Measurements from ENCODE around the gene PPP4R3A. TPM values are rescaled to one million over a fixed set of nuclear protein-coding genes. Genes with fewer than 3 reads are reported as not detected.
"Not testable (repeated sequence)": the region's sequence is repeated elsewhere in the genome, so short reads cannot be mapped to it uniquely, and the experiment has no call there.

The PPP4R3A gene
- total and polyA plus RNA-seq, 11 donors: 32.8 to 53.4 (median 42.3) TPM

DNA sequence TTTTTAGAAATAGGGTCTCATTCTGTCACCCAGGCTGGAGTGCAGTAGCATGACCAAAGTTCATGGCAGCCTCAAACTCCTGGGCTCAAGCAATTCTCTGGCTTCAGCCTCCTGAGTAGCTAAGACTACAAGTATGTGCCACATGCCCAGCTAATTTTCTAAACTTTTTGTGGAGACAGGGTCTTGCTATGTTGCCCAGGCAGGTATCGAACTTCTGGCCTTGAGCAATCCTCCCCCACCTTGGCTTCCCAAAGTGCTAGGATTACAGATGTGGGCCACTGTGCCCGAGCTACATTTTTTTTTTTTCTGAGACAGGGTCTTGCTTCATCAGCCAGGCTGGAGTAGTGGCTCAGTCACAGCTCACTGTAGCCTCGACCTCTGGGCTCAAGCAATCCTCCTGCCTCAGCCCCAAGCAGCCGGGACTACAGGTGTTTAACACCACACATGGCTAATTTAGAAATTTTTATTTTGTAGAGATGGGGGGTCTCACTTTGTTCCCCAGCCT is 7.1 kb downstream of the PPP4R3A start:
- 83 to 89% (median 84%) methylated on average over 4 of the region's 4 CpGs for WGBS, 4 donors
- peaks cover 0 to 57% (median 25%) of the 10 kb centered on the region in 9 donors for H3K36me3 ChIP-seq

GRCh38 chr14:91501951-91502930 is 7.9 kb downstream of the PPP4R3A start:
- H3K4me1 ChIP-seq: peaks cover 0 to 80% (median 54%) of the 10 kb centered on the region in 12 donors
- no peak overlapping the region for H3K4me3 ChIP-seq
- no peak for TF ChIP-seq POLR2A (IDR thresholded peaks at IDR 0.05)
- TF ChIP-seq, protein P1, sequence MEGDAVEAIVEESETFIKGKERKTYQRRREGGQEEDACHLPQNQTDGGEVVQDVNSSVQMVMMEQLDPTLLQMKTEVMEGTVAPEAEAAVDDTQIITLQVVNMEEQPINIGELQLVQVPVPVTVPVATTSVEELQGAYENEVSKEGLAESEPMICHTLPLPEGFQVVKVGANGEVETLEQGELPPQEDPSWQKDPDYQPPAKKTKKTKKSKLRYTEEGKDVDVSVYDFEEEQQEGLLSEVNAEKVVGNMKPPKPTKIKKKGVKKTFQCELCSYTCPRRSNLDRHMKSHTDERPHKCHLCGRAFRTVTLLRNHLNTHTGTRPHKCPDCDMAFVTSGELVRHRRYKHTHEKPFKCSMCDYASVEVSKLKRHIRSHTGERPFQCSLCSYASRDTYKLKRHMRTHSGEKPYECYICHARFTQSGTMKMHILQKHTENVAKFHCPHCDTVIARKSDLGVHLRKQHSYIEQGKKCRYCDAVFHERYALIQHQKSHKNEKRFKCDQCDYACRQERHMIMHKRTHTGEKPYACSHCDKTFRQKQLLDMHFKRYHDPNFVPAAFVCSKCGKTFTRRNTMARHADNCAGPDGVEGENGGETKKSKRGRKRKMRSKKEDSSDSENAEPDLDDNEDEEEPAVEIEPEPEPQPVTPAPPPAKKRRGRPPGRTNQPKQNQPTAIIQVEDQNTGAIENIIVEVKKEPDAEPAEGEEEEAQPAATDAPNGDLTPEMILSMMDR (IDR thresholded peaks at IDR 0.05): no peak
- DNase-seq (no peak), ATAC-seq (no peak)
- no peaks in the 10 kb centered on the region for H3K27me3 ChIP-seq
- H3K36me3 ChIP-seq: peaks cover 0 to 57% (median 28%) of the 10 kb centered on the region in 9 donors
- 83 to 91% (median 88%) methylated on average over 11 of the region's 11 CpGs for WGBS, 4 donors
- intact Hi-C loops (cut with DNase I): no loop called here
- H3K27ac ChIP-seq: no peak overlapping the region
- H3K9me3 ChIP-seq: no peaks in the 10 kb centered on the region

More for the DNA sequence above, 7.1 kb downstream of the PPP4R3A start:
- DNase-seq (no peak), ATAC-seq (peak in 1 of 4 donors; percentile 15)
- no peak overlapping the region for H3K4me3 ChIP-seq
- no peak overlapping the region for H3K27ac ChIP-seq
- peaks cover 0 to 79% (median 49%) of the 10 kb centered on the region in 12 donors for H3K4me1 ChIP-seq
- TF ChIP-seq, protein P1 (IDR thresholded peaks at IDR 0.05): no peak
- no peak for TF ChIP-seq POLR2A (IDR thresholded peaks at IDR 0.05)
- H3K9me3 ChIP-seq: no peaks in the 10 kb centered on the region
- intact Hi-C loops (cut with DNase I): no loop called here
- H3K27me3 ChIP-seq: no peaks in the 10 kb centered on the region

DNA sequence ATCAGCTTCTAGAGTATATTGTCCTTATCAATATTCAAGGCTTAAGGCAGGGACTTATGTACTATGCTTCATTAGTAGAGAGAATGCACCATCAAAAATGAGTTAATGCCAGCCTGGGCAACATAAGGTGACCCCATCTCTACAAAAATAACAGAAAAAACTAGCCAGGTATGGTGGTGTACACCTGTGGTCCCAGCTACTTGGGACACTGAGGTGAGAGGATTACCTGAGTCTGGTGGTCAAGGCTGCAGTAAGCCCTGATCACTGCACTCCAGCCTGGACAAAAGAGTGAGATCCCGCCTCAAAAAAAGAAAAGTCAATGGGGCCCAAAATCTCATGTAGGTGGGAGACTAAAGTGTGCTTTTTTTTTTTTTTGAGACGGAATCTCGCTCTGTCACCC is 8.8 kb downstream of the PPP4R3A start:
- Histone ChIP-seq H3K27me3 (no peaks in the 10 kb centered on the region), H3K36me3 (peaks cover 0 to 50% (median 28%) of the 10 kb centered on the region in 9 donors), H3K9me3 (no peaks in the 10 kb centered on the region), H3K4me3 (no peak overlapping the region), H3K27ac (no peak overlapping the region), H3K4me1 (peaks cover 0 to 81% (median 54%) of the 10 kb centered on the region in 12 donors)
- no peak for ATAC-seq
- TF ChIP-seq, protein P1 (IDR thresholded peaks at IDR 0.05): no peak
- TF ChIP-seq POLR2A (IDR thresholded peaks at IDR 0.05): no peak
- 90 to 100% (median 98%) methylated on average over 2 to 3 of the region's 3 CpGs for WGBS, 4 donors
- no peak for DNase-seq
- intact Hi-C loops (cut with DNase I): no loop called here

DNA sequence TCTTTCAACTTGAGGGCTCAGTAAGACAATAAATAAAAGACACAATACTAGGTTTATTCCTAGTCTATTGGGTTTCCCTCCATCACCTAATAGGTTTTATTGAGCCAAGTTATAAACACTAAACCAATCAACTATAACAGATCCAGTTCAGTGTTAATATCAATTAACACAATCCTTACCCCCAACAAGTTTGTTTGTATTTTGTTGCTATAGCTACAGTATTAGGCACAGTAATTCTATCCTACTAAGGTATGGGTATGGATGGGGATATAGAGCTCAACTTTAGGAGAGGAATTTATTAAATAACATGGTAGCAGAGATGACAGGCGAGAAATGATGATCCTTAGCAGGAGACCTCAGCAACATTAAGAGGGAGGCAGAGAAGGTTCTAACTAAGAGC is 13.3 kb downstream of the PPP4R3A start:
- DNase-seq (no peak), ATAC-seq (no peak)
- intact Hi-C loops (cut with DNase I): no loop called here
- peak overlapping the region in 1 of 12 donors; percentile 62 for H3K27ac ChIP-seq
- peaks cover 0 to 85% (median 66%) of the 10 kb centered on the region in 12 donors for H3K4me1 ChIP-seq
- TF ChIP-seq, protein P1 (IDR thresholded peaks at IDR 0.05): no peak
- no peak for TF ChIP-seq POLR2A (IDR thresholded peaks at IDR 0.05)
- H3K27me3 ChIP-seq: no peaks in the 10 kb centered on the region
- peaks cover 0 to 18% (median 7%) of the 10 kb centered on the region in 9 donors for H3K36me3 ChIP-seq
- H3K4me3 ChIP-seq: no peak overlapping the region
- 92 to 97% (median 96%) methylated on average over 1 of the region's 1 CpG for WGBS, 4 donors
- no peaks in the 10 kb centered on the region for H3K9me3 ChIP-seq

GRCh38 chr14:91494392-91495065 is 15.6 kb downstream of the PPP4R3A start:
- H3K4me1 ChIP-seq: peaks cover 0 to 73% (median 64%) of the 10 kb centered on the region in 12 donors
- DNase-seq; H3K27me3 ChIP-seq; intact Hi-C loops (cut with DNase I); H3K9me3 ChIP-seq; ATAC-seq; H3K4me3 ChIP-seq: not testable (repeated sequence)
- H3K36me3 ChIP-seq: peaks cover 0 to 28% (median 13%) of the 10 kb centered on the region in 9 donors
- peak overlapping the region in 1 of 12 donors; percentile 17 for H3K27ac ChIP-seq
- 68 to 76% (median 72%) methylated on average over 8 of the region's 8 CpGs for WGBS, 4 donors

Data from heart left ventricle (tissue), 16 donors.